WTC11 (cell line): ENCODE data around the gene MNT. TPM values are rescaled to one million over a fixed set of nuclear protein-coding genes. Genes with fewer than 3 reads are reported as not detected.
A peak's percentile ranks its signal among the peaks of the same experiment; 100 is the strongest.

Source experiments
- ATAC-seq: fragments of 200-7000 bp; cut with Tn5 transposase; 2 replicates; pipeline ENCODE4 v1.10.0; 2021; ENCODE audit warnings: mild to moderate bottlenecking, moderate library complexity
- CTCF ChIA-PET: fragments of 300-600 bp; sonication (Branson Sonifier 250); formaldehyde crosslinking; loops from one replicate; lab custom pipeline; 2021; ENCODE audit warnings: antibody characterized with exemption; lab: Charles Lee
- POLR2A ChIA-PET: fragments of 350-600 bp; sonication (Branson Sonifier 250); formaldehyde crosslinking; loops from one replicate; lab custom pipeline; 2021; ENCODE audit warnings: antibody characterized with exemption; lab: Charles Lee
- DNase-seq: peaks from one replicate; pipeline ENCODE4 v3.0.0; 2021; ENCODE audit warnings: low spot score
- H3K27ac Mint-ChIP-seq: 2 replicates; pipeline ENCODE4 v1.8.0; 2021; ENCODE audit warnings: mixed read lengths
- H3K27me3 Mint-ChIP-seq: 2 replicates; pipeline ENCODE4 v1.8.0; 2021; ENCODE audit warnings: low read depth, mild to moderate bottlenecking, moderate library complexity, mixed read lengths
- H3K36me3 Mint-ChIP-seq: 2 replicates; pipeline ENCODE4 v1.8.0; 2021; ENCODE audit warnings: mixed read lengths
- H3K4me1 Mint-ChIP-seq: 2 replicates; pipeline ENCODE4 v1.8.0; 2022; ENCODE audit warnings: mixed read lengths
- H3K4me3 Mint-ChIP-seq: 2 replicates; pipeline ENCODE4 v1.8.0; 2021; ENCODE audit warnings: mild to moderate bottlenecking, moderate library complexity, mixed read lengths
- H3K9me3 Mint-ChIP-seq: 2 replicates; pipeline ENCODE4 v1.8.0; 2021; ENCODE audit warnings: mixed read lengths
- CREM ChIP-seq: sonication (generic); formaldehyde crosslinking; IDR thresholded peaks from 2 replicates; pipeline ENCODE4 v1.8.1; 2022; ENCODE audit warnings: mild to moderate bottlenecking, missing genetic modification reagents, moderate library complexity
- FOXK1 ChIP-seq: sonication (generic); formaldehyde crosslinking; IDR thresholded peaks from 2 replicates; pipeline ENCODE4 v1.8.0; 2022; ENCODE audit warnings: mild to moderate bottlenecking, moderate library complexity, missing genetic modification reagents
- GABPB1 ChIP-seq: sonication (generic); formaldehyde crosslinking; IDR thresholded peaks from 2 replicates; pipeline ENCODE4 v1.8.1; 2023; ENCODE audit warnings: mild to moderate bottlenecking, missing genetic modification reagents
- RORB ChIP-seq: fragments of 250-450 bp; sonication (Bioruptor Pico); IDR thresholded peaks from 2 replicates; pipeline ENCODE4 v1.9.0; 2021; ENCODE audit warnings: mild to moderate bottlenecking
- TEAD4 ChIP-seq: sonication (generic); formaldehyde crosslinking; IDR thresholded peaks from 2 replicates; pipeline ENCODE4 v1.8.0; 2022; ENCODE audit warnings: mild to moderate bottlenecking, missing genetic modification reagents
- USF2 ChIP-seq: sonication (generic); formaldehyde crosslinking; IDR thresholded peaks from 2 replicates; pipeline ENCODE4 v1.8.1; 2023; ENCODE audit warnings: mild to moderate bottlenecking, missing genetic modification reagents, moderate library complexity
- ZNF532 ChIP-seq: fragments of 250-450 bp; sonication (Bioruptor Pico); IDR thresholded peaks from 2 replicates; pipeline ENCODE4 v1.9.0; 2021; ENCODE audit warnings: mild to moderate bottlenecking, borderline replicate concordance
- total RNA-seq: library from RNA; stranded (reverse); gene quantifications from 3 replicates; pipeline ENCODE4 v1.2.3, GENCODE V29; 2021
- TF ChIP-seq, protein P1 (sequence below): sonication (generic); formaldehyde crosslinking; IDR thresholded peaks from 2 replicates; pipeline ENCODE4 v1.8.0; 2022; ENCODE audit warnings: mild to moderate bottlenecking, missing genetic modification reagents
- TF ChIP-seq, protein P2 (sequence below): sonication (generic); formaldehyde crosslinking; IDR thresholded peaks from 2 replicates; pipeline ENCODE4 v1.8.0; 2023; ENCODE audit warnings: missing genetic modification reagents, mild to moderate bottlenecking, borderline replicate concordance
- TF ChIP-seq, protein P3 (sequence below): sonication (generic); formaldehyde crosslinking; IDR thresholded peaks from 2 replicates; pipeline ENCODE4 v1.8.0; 2022; ENCODE audit warnings: mild to moderate bottlenecking, missing genetic modification reagents

MNT gene
- total RNA-seq, 1 experiment from 2014 or later: 21.6 TPM

- TF ChIP-seq ZNF532 (0 out of 2 replicates have a peak, but pooled peaks have one; percentile 14), CREM (CRISPR knock-in tag) (peak; percentile 87)
- TF ChIP-seq, protein P1, sequence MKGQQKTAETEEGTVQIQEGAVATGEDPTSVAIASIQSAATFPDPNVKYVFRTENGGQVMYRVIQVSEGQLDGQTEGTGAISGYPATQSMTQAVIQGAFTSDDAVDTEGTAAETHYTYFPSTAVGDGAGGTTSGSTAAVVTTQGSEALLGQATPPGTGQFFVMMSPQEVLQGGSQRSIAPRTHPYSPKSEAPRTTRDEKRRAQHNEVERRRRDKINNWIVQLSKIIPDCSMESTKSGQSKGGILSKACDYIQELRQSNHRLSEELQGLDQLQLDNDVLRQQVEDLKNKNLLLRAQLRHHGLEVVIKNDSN (CRISPR knock-in tag): 0 out of 2 replicates have a peak, but pooled peaks have one; percentile 15
- TF ChIP-seq, all 79 proteins: peak for 17
Observed at GRCh38 chr17:2401426-2402221, 764 bp upstream of the MNT start (continued).

- Mint-ChIP-seq H3K36me3 (no peaks in the 10 kb centered on the region), H3K4me1 (peaks cover 35% of the 10 kb centered on the region), H3K4me3 (peak overlapping the region; percentile 95)
- peak; percentile 69 for DNase-seq
- TF ChIP-seq, protein P2, sequence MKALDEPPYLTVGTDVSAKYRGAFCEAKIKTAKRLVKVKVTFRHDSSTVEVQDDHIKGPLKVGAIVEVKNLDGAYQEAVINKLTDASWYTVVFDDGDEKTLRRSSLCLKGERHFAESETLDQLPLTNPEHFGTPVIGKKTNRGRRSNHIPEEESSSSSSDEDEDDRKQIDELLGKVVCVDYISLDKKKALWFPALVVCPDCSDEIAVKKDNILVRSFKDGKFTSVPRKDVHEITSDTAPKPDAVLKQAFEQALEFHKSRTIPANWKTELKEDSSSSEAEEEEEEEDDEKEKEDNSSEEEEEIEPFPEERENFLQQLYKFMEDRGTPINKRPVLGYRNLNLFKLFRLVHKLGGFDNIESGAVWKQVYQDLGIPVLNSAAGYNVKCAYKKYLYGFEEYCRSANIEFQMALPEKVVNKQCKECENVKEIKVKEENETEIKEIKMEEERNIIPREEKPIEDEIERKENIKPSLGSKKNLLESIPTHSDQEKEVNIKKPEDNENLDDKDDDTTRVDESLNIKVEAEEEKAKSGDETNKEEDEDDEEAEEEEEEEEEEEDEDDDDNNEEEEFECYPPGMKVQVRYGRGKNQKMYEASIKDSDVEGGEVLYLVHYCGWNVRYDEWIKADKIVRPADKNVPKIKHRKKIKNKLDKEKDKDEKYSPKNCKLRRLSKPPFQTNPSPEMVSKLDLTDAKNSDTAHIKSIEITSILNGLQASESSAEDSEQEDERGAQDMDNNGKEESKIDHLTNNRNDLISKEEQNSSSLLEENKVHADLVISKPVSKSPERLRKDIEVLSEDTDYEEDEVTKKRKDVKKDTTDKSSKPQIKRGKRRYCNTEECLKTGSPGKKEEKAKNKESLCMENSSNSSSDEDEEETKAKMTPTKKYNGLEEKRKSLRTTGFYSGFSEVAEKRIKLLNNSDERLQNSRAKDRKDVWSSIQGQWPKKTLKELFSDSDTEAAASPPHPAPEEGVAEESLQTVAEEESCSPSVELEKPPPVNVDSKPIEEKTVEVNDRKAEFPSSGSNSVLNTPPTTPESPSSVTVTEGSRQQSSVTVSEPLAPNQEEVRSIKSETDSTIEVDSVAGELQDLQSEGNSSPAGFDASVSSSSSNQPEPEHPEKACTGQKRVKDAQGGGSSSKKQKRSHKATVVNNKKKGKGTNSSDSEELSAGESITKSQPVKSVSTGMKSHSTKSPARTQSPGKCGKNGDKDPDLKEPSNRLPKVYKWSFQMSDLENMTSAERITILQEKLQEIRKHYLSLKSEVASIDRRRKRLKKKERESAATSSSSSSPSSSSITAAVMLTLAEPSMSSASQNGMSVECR (CRISPR knock-in tag): 0 out of 2 replicates have a peak, but pooled peaks have one; percentile 31
- TF ChIP-seq FOXK1 (CRISPR knock-in tag) (peak; percentile 88), TEAD4 (no peak), USF2 (CRISPR knock-in tag) (peak; percentile 48; the same call in 1 of the 2 replicates), GABPB1 (CRISPR knock-in tag) (no peak), RORB (CRISPR knock-in tag) (no peak)
- TF ChIP-seq, protein P1 (CRISPR knock-in tag): no peak
- TF ChIP-seq, protein P3, sequence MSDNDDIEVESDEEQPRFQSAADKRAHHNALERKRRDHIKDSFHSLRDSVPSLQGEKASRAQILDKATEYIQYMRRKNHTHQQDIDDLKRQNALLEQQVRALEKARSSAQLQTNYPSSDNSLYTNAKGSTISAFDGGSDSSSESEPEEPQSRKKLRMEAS (CRISPR knock-in tag): peak; percentile 74; the same call in 1 of the 2 replicates
- TF ChIP-seq, all 79 proteins: peak for 4
- POLR2A ChIA-PET: interaction anchor here (1.1 to 2.8 kb wide), 4 partner anchors 12 to 52 kb away, joined by 5 to 12 read pairs (median 6); no protein-coding TSS in a partner anchor
- CTCF ChIA-PET: interaction anchor here (1.8 to 7.0 kb wide), 3 partner anchors 12 to 17 kb away, joined by 8 to 60 read pairs (median 57); no protein-coding TSS in a partner anchor
- H3K27me3 Mint-ChIP-seq: 0 out of 2 replicates have a peak, but pooled peaks cover 5% of the 10 kb centered on the region
- ATAC-seq: no peak
- no peak overlapping the region for H3K27ac Mint-ChIP-seq
- no peaks in the 10 kb centered on the region for H3K9me3 Mint-ChIP-seq
Observed at GRCh38 chr17:2400474-2400866, 390 bp downstream of the MNT start.
